ENCODE data around the gene KDM2B. TPM values are rescaled to one million over a fixed set of nuclear protein-coding genes. Genes with fewer than 3 reads are reported as not detected.
A peak's percentile ranks its signal among the peaks of the same experiment; 100 is the strongest.

Gene KDM2B
- total and polyA plus RNA-seq, 2 donors (not counting 1 experiment from before 2014, with no cell fraction given), result 108 to 126 TPM

DNA sequence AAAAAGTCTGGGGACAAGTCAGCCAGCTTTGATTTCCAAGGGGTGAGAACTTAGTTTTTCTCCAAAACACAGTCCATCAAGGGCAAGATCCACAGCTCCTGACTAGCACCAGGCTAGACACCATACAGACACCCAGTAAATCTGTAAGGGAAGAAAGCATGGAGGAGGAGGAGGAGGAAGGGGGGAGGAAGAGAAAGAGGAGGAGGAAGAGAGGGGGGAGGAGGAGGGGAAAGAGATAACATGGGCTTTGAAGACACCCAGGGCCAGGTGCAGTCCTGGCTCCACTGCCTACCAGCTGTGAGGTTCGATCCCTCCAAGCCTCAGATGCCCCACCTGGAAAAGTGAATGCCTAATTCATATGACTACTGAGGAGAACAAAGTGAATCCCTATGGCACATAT is 18.3 kb downstream of the KDM2B start:
- CTCF ChIA-PET, result interaction anchor here (0.7 to 4.3 kb wide), 4 partner anchors 10 to 226 kb away, joined by 4 to 26 read pairs (median 4); no protein-coding TSS in a partner anchor
- H3K4me1 Mint-ChIP-seq, result peaks cover 38% of the 10 kb centered on the region
- peak overlapping the region in 1 of 2 donors; percentile 59 for H3K27ac ChIP-seq (ENCODE audit: low read length in 2 of 2)

DNA sequence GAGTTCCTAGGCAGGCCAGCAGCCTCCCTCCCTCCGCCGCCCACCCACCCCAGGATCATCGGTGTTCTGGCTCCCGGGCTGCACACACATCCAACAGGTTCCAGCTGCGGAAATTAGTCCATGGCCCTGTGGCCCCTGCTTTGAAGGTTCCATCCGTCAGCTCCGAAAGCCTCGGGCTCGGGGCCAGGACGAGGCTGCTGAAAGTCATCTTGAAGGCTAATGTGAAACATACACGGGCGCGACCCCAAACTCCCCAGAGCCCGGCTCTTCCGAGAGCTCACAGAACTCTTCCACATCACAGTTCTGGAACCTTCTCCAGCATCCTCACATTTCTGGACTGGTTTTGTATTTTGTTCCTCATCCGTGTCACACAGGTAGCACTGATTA is 19.8 kb downstream of the KDM2B start:
- peak overlapping the region; percentile 64 for H3K4me2 ChIP-seq (replicated peaks; ENCODE audit: low read depth, low read length, poor library complexity, severe bottlenecking)
- CTCF ChIA-PET, result interaction anchor here (0.6 to 3.4 kb wide), 6 partner anchors 17 to 1259 kb away, joined by 3 to 19 read pairs (median 10); partner anchors contain the start of genes MORN3 and ORAI1

More for the DNA sequence above, 18.3 kb downstream of the KDM2B start:
- Histone ChIP-seq H3K9me3 (ENCODE audit: control extremely low read depth in 1 of 3, control insufficient read depth in 2 of 3, insufficient read depth in 1 of 3, low read length in 2 of 3) (peaks cover 0 to 2% (median 0%) of the 10 kb centered on the region in 3 donors), H3K36me3 (replicated peaks in 1 of 2; ENCODE audit: control extremely low read depth in 1 of 2, control insufficient read depth in 1 of 2, extremely low read depth in 1 of 2, insufficient read depth in 2 of 2, low read length in 1 of 2) (no peaks in the 10 kb centered on the region), H2AFZ (ENCODE audit: insufficient read depth, low read depth, low read length, poor library complexity, severe bottlenecking) (no peak overlapping the region), H3K4me3 (ENCODE audit: control extremely low read depth in 1 of 5, extremely low read depth in 1 of 5, insufficient read depth in 1 of 5, low read depth in 2 of 5, low read length in 4 of 5) (no peak overlapping the region), H3K4me2 (replicated peaks; ENCODE audit: low read depth, low read length, poor library complexity, severe bottlenecking) (no peak overlapping the region), H3K79me2 (ENCODE audit: control insufficient read depth, insufficient read depth, low read length) (peaks cover 4% of the 10 kb centered on the region), H3K4me1 (ENCODE audit: control insufficient read depth in 2 of 2, insufficient read depth in 2 of 2, low read length in 2 of 2) (peaks cover 29 to 46% of the 10 kb centered on the region in 2 donors), H3K9ac (ENCODE audit: low read length) (no peak overlapping the region), H4K20me1 (ENCODE audit: control insufficient read depth, insufficient read depth, low read length, poor library complexity, severe bottlenecking) (no peaks in the 10 kb centered on the region), H3K27me3 (replicated peaks in 1 of 4; ENCODE audit: control extremely low read depth in 1 of 4, control insufficient read depth in 3 of 4, insufficient read depth in 4 of 4, low read length in 3 of 4) (no peaks in the 10 kb centered on the region)
- Mint-ChIP-seq H3K27ac (peak overlapping the region; percentile 50), H3K4me3 (no peak overlapping the region), H3K9me3 (ENCODE audit: insufficient read depth) (no peaks in the 10 kb centered on the region), H3K27me3 (no peaks in the 10 kb centered on the region)
- WGBS (ENCODE audit: insufficient coverage), result no CpG with 5 or more reads among the region's 1 CpG
- TF ChIP-seq, protein P1, sequence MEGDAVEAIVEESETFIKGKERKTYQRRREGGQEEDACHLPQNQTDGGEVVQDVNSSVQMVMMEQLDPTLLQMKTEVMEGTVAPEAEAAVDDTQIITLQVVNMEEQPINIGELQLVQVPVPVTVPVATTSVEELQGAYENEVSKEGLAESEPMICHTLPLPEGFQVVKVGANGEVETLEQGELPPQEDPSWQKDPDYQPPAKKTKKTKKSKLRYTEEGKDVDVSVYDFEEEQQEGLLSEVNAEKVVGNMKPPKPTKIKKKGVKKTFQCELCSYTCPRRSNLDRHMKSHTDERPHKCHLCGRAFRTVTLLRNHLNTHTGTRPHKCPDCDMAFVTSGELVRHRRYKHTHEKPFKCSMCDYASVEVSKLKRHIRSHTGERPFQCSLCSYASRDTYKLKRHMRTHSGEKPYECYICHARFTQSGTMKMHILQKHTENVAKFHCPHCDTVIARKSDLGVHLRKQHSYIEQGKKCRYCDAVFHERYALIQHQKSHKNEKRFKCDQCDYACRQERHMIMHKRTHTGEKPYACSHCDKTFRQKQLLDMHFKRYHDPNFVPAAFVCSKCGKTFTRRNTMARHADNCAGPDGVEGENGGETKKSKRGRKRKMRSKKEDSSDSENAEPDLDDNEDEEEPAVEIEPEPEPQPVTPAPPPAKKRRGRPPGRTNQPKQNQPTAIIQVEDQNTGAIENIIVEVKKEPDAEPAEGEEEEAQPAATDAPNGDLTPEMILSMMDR (IDR thresholded peaks at IDR 0.05), result no peak
- no peak for TF ChIP-seq EZH2 (IDR thresholded peaks at IDR 0.05; ENCODE audit: borderline replicate concordance, insufficient read depth, low read depth, low read length, poor library complexity, severe bottlenecking)
- ATAC-seq (ENCODE audit: low read depth) (no peak), DNase-seq (no peak)
- POLR2A ChIA-PET, result interaction anchor here (0.6 to 1.3 kb wide), 2 partner anchors 18 to 55 kb away, joined by 3 to 7 read pairs; no protein-coding TSS in a partner anchor
- intact Hi-C loops (cut with micrococcal nuclease), result no loop called here

More for the DNA sequence above, 19.8 kb downstream of the KDM2B start:
- Mint-ChIP-seq H3K27me3 (no peaks in the 10 kb centered on the region), H3K4me1 (peaks cover 40% of the 10 kb centered on the region), H3K9me3 (ENCODE audit: insufficient read depth) (no peaks in the 10 kb centered on the region), H3K27ac (peak overlapping the region; percentile 91), H3K4me3 (no peak overlapping the region)
- Histone ChIP-seq H3K27me3 (replicated peaks in 1 of 4; ENCODE audit: control extremely low read depth in 1 of 4, control insufficient read depth in 3 of 4, insufficient read depth in 4 of 4, low read length in 3 of 4) (no peaks in the 10 kb centered on the region), H3K9me3 (ENCODE audit: control extremely low read depth in 1 of 3, control insufficient read depth in 2 of 3, insufficient read depth in 1 of 3, low read length in 2 of 3) (peaks cover 0 to 2% (median 0%) of the 10 kb centered on the region in 3 donors), H3K9ac (ENCODE audit: low read length) (no peak overlapping the region), H3K79me2 (ENCODE audit: control insufficient read depth, insufficient read depth, low read length) (peaks cover 4% of the 10 kb centered on the region), H2AFZ (ENCODE audit: insufficient read depth, low read depth, low read length, poor library complexity, severe bottlenecking) (no peak overlapping the region), H3K4me3 (ENCODE audit: control extremely low read depth in 1 of 5, extremely low read depth in 1 of 5, insufficient read depth in 1 of 5, low read depth in 2 of 5, low read length in 4 of 5) (no peak overlapping the region), H3K36me3 (replicated peaks in 1 of 2; ENCODE audit: control extremely low read depth in 1 of 2, control insufficient read depth in 1 of 2, extremely low read depth in 1 of 2, insufficient read depth in 2 of 2, low read length in 1 of 2) (no peaks in the 10 kb centered on the region), H3K4me1 (ENCODE audit: control insufficient read depth in 2 of 2, insufficient read depth in 2 of 2, low read length in 2 of 2) (peaks cover 29 to 48% of the 10 kb centered on the region in 2 donors), H3K27ac (ENCODE audit: low read length in 2 of 2) (peak overlapping the region; percentile 58), H4K20me1 (ENCODE audit: control insufficient read depth, insufficient read depth, low read length, poor library complexity, severe bottlenecking) (no peaks in the 10 kb centered on the region)
- ATAC-seq (ENCODE audit: low read depth) (no peak), DNase-seq (no peak)
- TF ChIP-seq EZH2 (IDR thresholded peaks at IDR 0.05; ENCODE audit: borderline replicate concordance, insufficient read depth, low read depth, low read length, poor library complexity, severe bottlenecking), result no peak
- TF ChIP-seq, protein P1 (IDR thresholded peaks at IDR 0.05), result no peak
- WGBS (ENCODE audit: insufficient coverage), result 96% methylated on average over 16 of the region's 16 CpGs
- intact Hi-C loops (cut with micrococcal nuclease), result loop anchor here (2.0 kb wide), 1 partner anchor 24 kb away; no protein-coding TSS in a partner anchor
- POLR2A ChIA-PET, result interaction anchor here (0.6 to 2.0 kb wide), 6 partner anchors 19 to 138 kb away, joined by 3 to 15 read pairs (median 6); partner anchors contain the start of gene ORAI1
